GM12874 (cell line): ENCODE measurements around the gene HESX1.

ENCODE experiments used
- CTCF ChIP-seq: IDR thresholded peaks from 2 replicates; pipeline ENCODE4 v1.5.1; 2011; ENCODE audit warnings: low read depth, mild to moderate bottlenecking, control low read depth, low read length, moderate library complexity; ENCODE audit not compliant: insufficient read depth

Gene HESX1

GRCh38 chr3:57227204-57227929 is 27.6 kb upstream of the HESX1 start, which contains the start of gene APPL1:
TSS of gene APPL1 (plus strand) at chr3:57227729. CDS start at chr3:57227884, 155 bp downstream.
- TF ChIP-seq CTCF: no peak

- no peak for TF ChIP-seq CTCF
These were observed 26.4 kb upstream of the HESX1 start for GRCh38 chr3:57226176-57226575.

- no peak for TF ChIP-seq CTCF
These were observed 25.1 kb upstream of the HESX1 start for GRCh38 chr3:57224856-57225255.

GRCh38 chr3:57221883-57222282 is 22.1 kb upstream of the HESX1 start:
- no peak for TF ChIP-seq CTCF

GRCh38 chr3:57206423-57206822 is 6.6 kb upstream of the HESX1 start:
- no peak for TF ChIP-seq CTCF

GRCh38 chr3:57194641-57195040 is 5.1 kb downstream of the HESX1 start:
- no peak for TF ChIP-seq CTCF

GRCh38 chr3:57192028-57192427 is 7.8 kb downstream of the HESX1 start:
- TF ChIP-seq CTCF: no peak

- TF ChIP-seq CTCF: no peak
These were observed 15.3 kb downstream of the HESX1 start for GRCh38 chr3:57184526-57184925.
